ENCODE results near the gene BCS1L. TPM values are rescaled to one million over a fixed set of nuclear protein-coding genes. Genes with fewer than 3 reads are reported as not detected.

Gene BCS1L
- total and polyA plus RNA-seq, 2 of the 8 experiments (the other 6 are each of a cell fraction or from before 2014, with no cell fraction given), result 23.7 to 37.1 TPM

- TF ChIP-seq, protein P1, sequence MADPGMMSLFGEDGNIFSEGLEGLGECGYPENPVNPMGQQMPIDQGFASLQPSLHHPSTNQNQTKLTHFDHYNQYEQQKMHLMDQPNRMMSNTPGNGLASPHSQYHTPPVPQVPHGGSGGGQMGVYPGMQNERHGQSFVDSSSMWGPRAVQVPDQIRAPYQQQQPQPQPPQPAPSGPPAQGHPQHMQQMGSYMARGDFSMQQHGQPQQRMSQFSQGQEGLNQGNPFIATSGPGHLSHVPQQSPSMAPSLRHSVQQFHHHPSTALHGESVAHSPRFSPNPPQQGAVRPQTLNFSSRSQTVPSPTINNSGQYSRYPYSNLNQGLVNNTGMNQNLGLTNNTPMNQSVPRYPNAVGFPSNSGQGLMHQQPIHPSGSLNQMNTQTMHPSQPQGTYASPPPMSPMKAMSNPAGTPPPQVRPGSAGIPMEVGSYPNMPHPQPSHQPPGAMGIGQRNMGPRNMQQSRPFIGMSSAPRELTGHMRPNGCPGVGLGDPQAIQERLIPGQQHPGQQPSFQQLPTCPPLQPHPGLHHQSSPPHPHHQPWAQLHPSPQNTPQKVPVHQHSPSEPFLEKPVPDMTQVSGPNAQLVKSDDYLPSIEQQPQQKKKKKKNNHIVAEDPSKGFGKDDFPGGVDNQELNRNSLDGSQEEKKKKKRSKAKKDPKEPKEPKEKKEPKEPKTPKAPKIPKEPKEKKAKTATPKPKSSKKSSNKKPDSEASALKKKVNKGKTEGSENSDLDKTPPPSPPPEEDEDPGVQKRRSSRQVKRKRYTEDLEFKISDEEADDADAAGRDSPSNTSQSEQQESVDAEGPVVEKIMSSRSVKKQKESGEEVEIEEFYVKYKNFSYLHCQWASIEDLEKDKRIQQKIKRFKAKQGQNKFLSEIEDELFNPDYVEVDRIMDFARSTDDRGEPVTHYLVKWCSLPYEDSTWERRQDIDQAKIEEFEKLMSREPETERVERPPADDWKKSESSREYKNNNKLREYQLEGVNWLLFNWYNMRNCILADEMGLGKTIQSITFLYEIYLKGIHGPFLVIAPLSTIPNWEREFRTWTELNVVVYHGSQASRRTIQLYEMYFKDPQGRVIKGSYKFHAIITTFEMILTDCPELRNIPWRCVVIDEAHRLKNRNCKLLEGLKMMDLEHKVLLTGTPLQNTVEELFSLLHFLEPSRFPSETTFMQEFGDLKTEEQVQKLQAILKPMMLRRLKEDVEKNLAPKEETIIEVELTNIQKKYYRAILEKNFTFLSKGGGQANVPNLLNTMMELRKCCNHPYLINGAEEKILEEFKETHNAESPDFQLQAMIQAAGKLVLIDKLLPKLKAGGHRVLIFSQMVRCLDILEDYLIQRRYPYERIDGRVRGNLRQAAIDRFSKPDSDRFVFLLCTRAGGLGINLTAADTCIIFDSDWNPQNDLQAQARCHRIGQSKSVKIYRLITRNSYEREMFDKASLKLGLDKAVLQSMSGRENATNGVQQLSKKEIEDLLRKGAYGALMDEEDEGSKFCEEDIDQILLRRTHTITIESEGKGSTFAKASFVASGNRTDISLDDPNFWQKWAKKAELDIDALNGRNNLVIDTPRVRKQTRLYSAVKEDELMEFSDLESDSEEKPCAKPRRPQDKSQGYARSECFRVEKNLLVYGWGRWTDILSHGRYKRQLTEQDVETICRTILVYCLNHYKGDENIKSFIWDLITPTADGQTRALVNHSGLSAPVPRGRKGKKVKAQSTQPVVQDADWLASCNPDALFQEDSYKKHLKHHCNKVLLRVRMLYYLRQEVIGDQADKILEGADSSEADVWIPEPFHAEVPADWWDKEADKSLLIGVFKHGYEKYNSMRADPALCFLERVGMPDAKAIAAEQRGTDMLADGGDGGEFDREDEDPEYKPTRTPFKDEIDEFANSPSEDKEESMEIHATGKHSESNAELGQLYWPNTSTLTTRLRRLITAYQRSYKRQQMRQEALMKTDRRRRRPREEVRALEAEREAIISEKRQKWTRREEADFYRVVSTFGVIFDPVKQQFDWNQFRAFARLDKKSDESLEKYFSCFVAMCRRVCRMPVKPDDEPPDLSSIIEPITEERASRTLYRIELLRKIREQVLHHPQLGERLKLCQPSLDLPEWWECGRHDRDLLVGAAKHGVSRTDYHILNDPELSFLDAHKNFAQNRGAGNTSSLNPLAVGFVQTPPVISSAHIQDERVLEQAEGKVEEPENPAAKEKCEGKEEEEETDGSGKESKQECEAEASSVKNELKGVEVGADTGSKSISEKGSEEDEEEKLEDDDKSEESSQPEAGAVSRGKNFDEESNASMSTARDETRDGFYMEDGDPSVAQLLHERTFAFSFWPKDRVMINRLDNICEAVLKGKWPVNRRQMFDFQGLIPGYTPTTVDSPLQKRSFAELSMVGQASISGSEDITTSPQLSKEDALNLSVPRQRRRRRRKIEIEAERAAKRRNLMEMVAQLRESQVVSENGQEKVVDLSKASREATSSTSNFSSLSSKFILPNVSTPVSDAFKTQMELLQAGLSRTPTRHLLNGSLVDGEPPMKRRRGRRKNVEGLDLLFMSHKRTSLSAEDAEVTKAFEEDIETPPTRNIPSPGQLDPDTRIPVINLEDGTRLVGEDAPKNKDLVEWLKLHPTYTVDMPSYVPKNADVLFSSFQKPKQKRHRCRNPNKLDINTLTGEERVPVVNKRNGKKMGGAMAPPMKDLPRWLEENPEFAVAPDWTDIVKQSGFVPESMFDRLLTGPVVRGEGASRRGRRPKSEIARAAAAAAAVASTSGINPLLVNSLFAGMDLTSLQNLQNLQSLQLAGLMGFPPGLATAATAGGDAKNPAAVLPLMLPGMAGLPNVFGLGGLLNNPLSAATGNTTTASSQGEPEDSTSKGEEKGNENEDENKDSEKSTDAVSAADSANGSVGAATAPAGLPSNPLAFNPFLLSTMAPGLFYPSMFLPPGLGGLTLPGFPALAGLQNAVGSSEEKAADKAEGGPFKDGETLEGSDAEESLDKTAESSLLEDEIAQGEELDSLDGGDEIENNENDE (IDR thresholded peaks at IDR 0.05; ENCODE audit: insufficient replicate concordance, low read length), result no peak
- TF ChIP-seq SP2 (IDR thresholded peaks at IDR 0.05; ENCODE audit: low read length) (no peak), KDM4A (IDR thresholded peaks at IDR 0.05; ENCODE audit: low read depth, low read length, severe bottlenecking) (no peak)
Measured at GRCh38 chr2:218663901-218664300, 4.4 kb downstream of the BCS1L start (continued).
